GM12878 (cell line): Measurements from ENCODE around the gene LHFPL3. TPM values are rescaled to one million over a fixed set of nuclear protein-coding genes. Genes with fewer than 3 reads are reported as not detected.

Experiments used
- ATAC-seq: fragments of 200-7000 bp; cut with Tn5 transposase; 3 replicates; pipeline ENCODE4 v1.9.1; 2020; ENCODE audit warnings: mild to moderate bottlenecking, moderate library complexity
- BruUV-seq: library from RNA; stranded (reverse); fragments of 400-500 nt; replicated peaks from 2 replicates; lab custom pipeline; 2021; lab: Mats Ljungman, UMichigan
- CTCF ChIA-PET: fragments of 300-600 bp; sonication (Branson Sonifier 250); formaldehyde crosslinking; extraction: SDS; loops from one replicate; lab custom pipeline; 2021; ENCODE audit warnings: inconsistent platforms; lab: Yijun Ruan, JAX
- POLR2A ChIA-PET: fragments of 350-600 bp; formaldehyde crosslinking; extraction: SDS; loops from one replicate; lab custom pipeline; 2021; ENCODE audit warnings: inconsistent platforms; lab: Charles Lee
- RAD21 ChIA-PET: fragments of 300-600 bp; sonication (Branson Sonifier 250); formaldehyde crosslinking; loops from one replicate; lab custom pipeline; 2023; ENCODE audit warnings: antibody characterized with exemption; ENCODE audit not compliant: unreplicated experiment; lab: Charles Lee
- SMC1A ChIA-PET: fragments of 300-600 bp; sonication (Branson Sonifier 250); formaldehyde crosslinking; loops from one replicate; lab custom pipeline; 2023; ENCODE audit not compliant: unreplicated experiment, uncharacterized antibody; lab: Charles Lee
- DNase-seq: peaks from one replicate; pipeline ENCODE4 v3.0.0-alpha.2; 2011; ENCODE audit warnings: low read depth, low spot score
- FAIRE-seq: peaks from 3 replicates; lab custom pipeline; 2011; peaks lifted over from hg19 to GRCh38; lab: Jason Lieb, UNC
- H2AFZ ChIP-seq: 2 replicates; pipeline ENCODE4 v1.6.0; 2011; ENCODE audit warnings: low read depth, low read length, control low read depth; ENCODE audit not compliant: control insufficient read depth
- H3K27ac ChIP-seq: 2 replicates; pipeline ENCODE4 v1.5.1; 2011; ENCODE audit warnings: control low read depth; ENCODE audit not compliant: control insufficient read depth, insufficient read depth
- H3K27me3 ChIP-seq, 2 experiments: replicated peaks in 1 of 2; 2 replicates each; pipeline versions ENCODE4 v1.6.0 to v1.6.1; 2011; ENCODE audit warnings: low read length in 1 of 2; ENCODE audit not compliant: control insufficient read depth in 2 of 2, insufficient read depth in 2 of 2
- H3K36me3 ChIP-seq, 2 experiments: 2 replicates each; pipeline ENCODE4 v1.5.1; 2011; ENCODE audit warnings: low read length in 1 of 2; ENCODE audit not compliant: control insufficient read depth in 2 of 2, insufficient read depth in 2 of 2
- H3K4me1 ChIP-seq: 2 replicates; pipeline ENCODE4 v1.6.1; 2011; ENCODE audit warnings: mild to moderate bottlenecking, low read length, moderate library complexity, mixed read lengths; ENCODE audit not compliant: control insufficient read depth, insufficient read depth
- H3K4me2 ChIP-seq: 2 replicates; pipeline ENCODE4 v1.6.0; 2011; ENCODE audit warnings: control low read depth; ENCODE audit not compliant: control insufficient read depth, insufficient read depth
- H3K4me3 ChIP-seq: fragments of 200-600 bp; sonication (generic); 2 replicates; pipeline ENCODE4 v1.5.1; 2016
- H3K79me2 ChIP-seq: 2 replicates; pipeline ENCODE4 v1.6.0; 2011; ENCODE audit warnings: low read length; ENCODE audit not compliant: control insufficient read depth, insufficient read depth
- H3K9ac ChIP-seq: 2 replicates; pipeline ENCODE4 v1.8.0; 2011; ENCODE audit warnings: low read length, control low read depth, mixed read lengths; ENCODE audit not compliant: control insufficient read depth, insufficient read depth
- H3K9me3 ChIP-seq: replicated peaks from 3 replicates; pipeline ENCODE4 v1.5.1; 2011; ENCODE audit warnings: mild to moderate bottlenecking, low read length; ENCODE audit not compliant: control insufficient read depth, insufficient read depth
- H4K20me1 ChIP-seq: 2 replicates; pipeline ENCODE4 v1.6.0; 2011; ENCODE audit not compliant: control insufficient read depth, insufficient read depth
- BCL3 ChIP-seq: IDR thresholded peaks from 2 replicates; pipeline ENCODE4 v1.6.1; 2011; ENCODE audit warnings: borderline replicate concordance, low read depth, mild to moderate bottlenecking, moderate library complexity, low read length; ENCODE audit not compliant: insufficient read depth, poor library complexity, severe bottlenecking
- FOXM1 ChIP-seq: IDR thresholded peaks from 2 replicates; pipeline ENCODE4 v1.6.1; 2012; ENCODE audit warnings: low read depth, mild to moderate bottlenecking, inconsistent platforms, low read length, moderate library complexity
- HCFC1 ChIP-seq: fragments of 150-350 bp; IDR thresholded peaks from 2 replicates; pipeline ENCODE4 v1.6.1; 2014; ENCODE audit warnings: low read length
- KLF5 ChIP-seq: fragments of 450-650 bp; IDR thresholded peaks from 2 replicates; pipeline ENCODE4 v1.6.1; 2014; ENCODE audit warnings: mild to moderate bottlenecking; ENCODE audit not compliant: partially characterized antibody
- MEF2A ChIP-seq: IDR thresholded peaks from 2 replicates; pipeline ENCODE4 v1.6.1; 2011; ENCODE audit warnings: low read depth, mild to moderate bottlenecking, low read length, moderate library complexity; ENCODE audit not compliant: insufficient read depth
- MTA3 ChIP-seq: IDR thresholded peaks from 2 replicates; pipeline ENCODE4 v1.6.1; 2012; ENCODE audit warnings: low read length, inconsistent platforms, borderline replicate concordance
- NBN ChIP-seq: fragments of 450-650 bp; IDR thresholded peaks from 2 replicates; pipeline ENCODE4 v1.6.1; 2016
- RUNX3 ChIP-seq: IDR thresholded peaks from 2 replicates; pipeline ENCODE4 v1.6.1; 2012; ENCODE audit warnings: low read length, inconsistent platforms
- in situ Hi-C: fragments of 300-500 bp; cut with MboI; formaldehyde crosslinking; loops from 9 replicates; pipeline ENCODE4 v1.14.3; 2018; ENCODE audit warnings: mixed read lengths
- intact Hi-C: fragments of 100-400 bp; cut with micrococcal nuclease; formaldehyde crosslinking; loops from one replicate; pipeline ENCODE4 v1.14.2; 2022; ENCODE audit not compliant: unreplicated experiment
- polyA plus RNA-seq, 11 experiments: library from polyadenylated mRNA; depleted of rRNA in 4 of 11; unstranded in 6 of 11; stranded (reverse) in 5 of 11; fragments of >200 nt; fragmentation: Nextera tagmentation in 4 of 11; fragmentation: Illumina TruSeq in 1 of 11; extraction: Ambion mirVana in 4 of 11; extraction: Trizol in 1 of 11; gene quantifications; 1 replicate in 1 of 11; 2 replicates in 10 of 11; pipeline versions ENCODE4 v1.2.1 to v1.2.3, GENCODE V29; 2011 to 2016; ENCODE audit warnings: inconsistent platforms in 2 of 11, missing spikeins in 2 of 11, low read depth in 1 of 11
- total RNA-seq, 4 experiments: library from RNA; depleted of rRNA in 3 of 4; stranded (reverse); fragments of >200 nt in 3 of 4; fragmentation: Illumina TruSeq in 1 of 4; extraction: Trizol in 1 of 4; gene quantifications; 2 replicates each; pipeline versions ENCODE4 v1.2.1 to v1.2.3, GENCODE V29; 2013 to 2021

The LHFPL3 gene
- total and polyA plus RNA-seq, 10 of the 15 experiments (the other 5 are each of a cell fraction or from before 2014, with no cell fraction given): 0.09 TPM; not detected in 9

- no peak for TF ChIP-seq FOXM1
- TF ChIP-seq MTA3: no peak
- no peak for TF ChIP-seq KLF5
- TF ChIP-seq MEF2A: no peak
- no peak for TF ChIP-seq BCL3
- TF ChIP-seq, all 136 proteins: peak for 0
Measured at GRCh38 chr7:104366390-104366789, 38.0 kb downstream of the LHFPL3 start (continued).

- Histone ChIP-seq H3K9ac (no peak overlapping the region), H3K27me3 (no peaks in the 10 kb centered on the region; a peak in 1 of 4 replicates), H2AFZ (no peak overlapping the region), H4K20me1 (no peaks in the 10 kb centered on the region), H3K9me3 (no peaks in the 10 kb centered on the region), H3K79me2 (no peaks in the 10 kb centered on the region), H3K4me1 (no peaks in the 10 kb centered on the region), H3K4me3 (no peak overlapping the region), H3K36me3 (no peaks in the 10 kb centered on the region), H3K27ac (no peak overlapping the region), H3K4me2 (no peak overlapping the region)
- intact Hi-C loops (no loop called here), in situ Hi-C loops (no loop called here)
- POLR2A ChIA-PET: no interaction called here
- SMC1A ChIA-PET: no interaction called here
- DNase-seq (no peak), FAIRE-seq (no peak), ATAC-seq (no peak)
- RAD21 ChIA-PET: no interaction called here
- no TSS peak for BruUV-seq
- no peak for TF ChIP-seq NBN
- no peak for TF ChIP-seq HCFC1
- TF ChIP-seq MTA3: no peak
- 0 out of 2 replicates have a peak, but pooled peaks have one; percentile 27 for TF ChIP-seq RUNX3
- CTCF ChIA-PET: interaction anchor here (1.0 kb wide), 1 partner anchor 9 kb away, joined by 3 read pairs; no protein-coding TSS in a partner anchor
Measured at GRCh38 chr7:104367926-104368325, 39.5 kb downstream of the LHFPL3 start.
